Activated naive CD4-positive, alpha-beta T cell treated with anti-CD3 and anti-CD28 coated beads, Interleukin-2, amount 50 U/mL, for 24 hours (primary cell): ENCODE data around the gene PRKAA2.

Experiments used
- H3K27ac Mint-ChIP-seq: one replicate; pipeline ENCODE4 v1.8.0; 2021; ENCODE audit warnings: mild to moderate bottlenecking, mixed read lengths
- H3K27me3 Mint-ChIP-seq: one replicate; pipeline ENCODE4 v1.8.0; 2021; ENCODE audit warnings: mixed read lengths
- H3K36me3 Mint-ChIP-seq: one replicate; pipeline ENCODE4 v1.8.0; 2021; ENCODE audit warnings: mixed read lengths
- H3K4me1 Mint-ChIP-seq: one replicate; pipeline ENCODE4 v1.8.0; 2021; ENCODE audit warnings: mixed read lengths
- H3K4me3 Mint-ChIP-seq: one replicate; pipeline ENCODE4 v1.8.0; 2021; ENCODE audit warnings: mild to moderate bottlenecking, mixed read lengths
- H3K9me3 Mint-ChIP-seq: one replicate; pipeline ENCODE4 v1.8.0; 2021; ENCODE audit warnings: mixed read lengths

PRKAA2 gene

GRCh38 chr1:56672579-56672978 lies 27.5 kb downstream of the PRKAA2 start:
- Mint-ChIP-seq H3K27ac (no peak overlapping the region), H3K36me3 (no peaks in the 10 kb centered on the region), H3K27me3 (peaks cover 7% of the 10 kb centered on the region), H3K4me1 (no peaks in the 10 kb centered on the region), H3K4me3 (no peak overlapping the region), H3K9me3 (peaks cover 4% of the 10 kb centered on the region)

- H3K27me3 Mint-ChIP-seq: peaks cover 4% of the 10 kb centered on the region
- no peak overlapping the region for H3K27ac Mint-ChIP-seq
- no peak overlapping the region for H3K4me3 Mint-ChIP-seq
- H3K4me1 Mint-ChIP-seq: no peaks in the 10 kb centered on the region
- no peaks in the 10 kb centered on the region for H3K36me3 Mint-ChIP-seq
- H3K9me3 Mint-ChIP-seq: peaks cover 4% of the 10 kb centered on the region
These were observed 30.6 kb downstream of the PRKAA2 start for GRCh38 chr1:56675763-56676162.

GRCh38 chr1:56676571-56677035 lies 31.5 kb downstream of the PRKAA2 start:
- peaks cover 4% of the 10 kb centered on the region for H3K9me3 Mint-ChIP-seq
- no peak overlapping the region for H3K4me3 Mint-ChIP-seq
- no peak overlapping the region for H3K27ac Mint-ChIP-seq
- peaks cover 5% of the 10 kb centered on the region for H3K27me3 Mint-ChIP-seq
- no peaks in the 10 kb centered on the region for H3K4me1 Mint-ChIP-seq
- no peaks in the 10 kb centered on the region for H3K36me3 Mint-ChIP-seq

- H3K27ac Mint-ChIP-seq: no peak overlapping the region
These were observed 38.5 kb downstream of the PRKAA2 start for GRCh38 chr1:56683569-56683968.

GRCh38 chr1:56686169-56686568 lies 41.1 kb downstream of the PRKAA2 start:
- Mint-ChIP-seq H3K9me3 (no peaks in the 10 kb centered on the region), H3K4me3 (no peak overlapping the region), H3K4me1 (no peaks in the 10 kb centered on the region), H3K27ac (no peak overlapping the region), H3K36me3 (no peaks in the 10 kb centered on the region), H3K27me3 (peaks cover 5% of the 10 kb centered on the region)

More at GRCh38 chr1:56683569-56683968, 38.5 kb downstream of the PRKAA2 start:
- H3K9me3 Mint-ChIP-seq: no peaks in the 10 kb centered on the region
- H3K27me3 Mint-ChIP-seq: peaks cover 2% of the 10 kb centered on the region
- H3K4me3 Mint-ChIP-seq: no peak overlapping the region
- no peaks in the 10 kb centered on the region for H3K36me3 Mint-ChIP-seq
- H3K4me1 Mint-ChIP-seq: no peaks in the 10 kb centered on the region

- Mint-ChIP-seq H3K4me3 (no peak overlapping the region), H3K36me3 (no peaks in the 10 kb centered on the region), H3K27ac (no peak overlapping the region), H3K27me3 (peaks cover 3% of the 10 kb centered on the region), H3K9me3 (no peaks in the 10 kb centered on the region), H3K4me1 (no peaks in the 10 kb centered on the region)
These were observed 43.5 kb downstream of the PRKAA2 start for GRCh38 chr1:56688522-56689026.

- H3K27ac Mint-ChIP-seq: no peak overlapping the region
- no peaks in the 10 kb centered on the region for H3K4me1 Mint-ChIP-seq
- no peak overlapping the region for H3K4me3 Mint-ChIP-seq
- peaks cover 10% of the 10 kb centered on the region for H3K9me3 Mint-ChIP-seq
- peaks cover 6% of the 10 kb centered on the region for H3K27me3 Mint-ChIP-seq
- no peaks in the 10 kb centered on the region for H3K36me3 Mint-ChIP-seq
These were observed 51.5 kb downstream of the PRKAA2 start for GRCh38 chr1:56696663-56697062.

- H3K4me1 Mint-ChIP-seq: no peaks in the 10 kb centered on the region
- H3K27me3 Mint-ChIP-seq: peaks cover 9% of the 10 kb centered on the region
- no peak overlapping the region for H3K27ac Mint-ChIP-seq
- no peaks in the 10 kb centered on the region for H3K36me3 Mint-ChIP-seq
- no peak overlapping the region for H3K4me3 Mint-ChIP-seq
- peaks cover 16% of the 10 kb centered on the region for H3K9me3 Mint-ChIP-seq
These were observed 58.6 kb downstream of the PRKAA2 start for GRCh38 chr1:56703747-56704146.

- Mint-ChIP-seq H3K36me3 (no peaks in the 10 kb centered on the region), H3K9me3 (peaks cover 4% of the 10 kb centered on the region), H3K27me3 (peaks cover 12% of the 10 kb centered on the region), H3K27ac (no peak overlapping the region), H3K4me3 (no peak overlapping the region), H3K4me1 (no peaks in the 10 kb centered on the region)
These were observed 62.3 kb downstream of the PRKAA2 start for GRCh38 chr1:56707379-56707778.

GRCh38 chr1:56709269-56709880 lies 64.3 kb downstream of the PRKAA2 start:
- Mint-ChIP-seq H3K27me3 (peaks cover 13% of the 10 kb centered on the region), H3K27ac (no peak overlapping the region), H3K4me3 (no peak overlapping the region), H3K4me1 (no peaks in the 10 kb centered on the region), H3K36me3 (no peaks in the 10 kb centered on the region), H3K9me3 (no peaks in the 10 kb centered on the region)

GRCh38 chr1:56709995-56710394 lies 64.9 kb downstream of the PRKAA2 start:
- Mint-ChIP-seq H3K27me3 (peaks cover 13% of the 10 kb centered on the region), H3K27ac (no peak overlapping the region), H3K9me3 (no peaks in the 10 kb centered on the region), H3K36me3 (no peaks in the 10 kb centered on the region), H3K4me1 (no peaks in the 10 kb centered on the region), H3K4me3 (no peak overlapping the region)

GRCh38 chr1:56710646-56711045 lies 65.5 kb downstream of the PRKAA2 start:
- Mint-ChIP-seq H3K27ac (no peak overlapping the region), H3K36me3 (no peaks in the 10 kb centered on the region), H3K27me3 (peaks cover 13% of the 10 kb centered on the region), H3K4me1 (no peaks in the 10 kb centered on the region), H3K9me3 (no peaks in the 10 kb centered on the region), H3K4me3 (no peak overlapping the region)

GRCh38 chr1:56712150-56712549 lies 67.0 kb downstream of the PRKAA2 start:
- Mint-ChIP-seq H3K27ac (no peak overlapping the region), H3K4me1 (no peaks in the 10 kb centered on the region), H3K4me3 (no peak overlapping the region), H3K9me3 (no peaks in the 10 kb centered on the region), H3K27me3 (peaks cover 10% of the 10 kb centered on the region), H3K36me3 (no peaks in the 10 kb centered on the region)

- Mint-ChIP-seq H3K4me3 (no peak overlapping the region), H3K27me3 (peaks cover 7% of the 10 kb centered on the region)
These were observed 68.0 kb downstream of the PRKAA2 start for GRCh38 chr1:56713112-56713511.

GRCh38 chr1:56715156-56715555 lies 70.0 kb downstream of the PRKAA2 start:
- H3K4me1 Mint-ChIP-seq: no peaks in the 10 kb centered on the region
- no peak overlapping the region for H3K4me3 Mint-ChIP-seq
- H3K36me3 Mint-ChIP-seq: no peaks in the 10 kb centered on the region
- no peaks in the 10 kb centered on the region for H3K9me3 Mint-ChIP-seq
- peaks cover 1% of the 10 kb centered on the region for H3K27me3 Mint-ChIP-seq
- H3K27ac Mint-ChIP-seq: no peak overlapping the region

More at GRCh38 chr1:56713112-56713511, 68.0 kb downstream of the PRKAA2 start:
- no peak overlapping the region for H3K27ac Mint-ChIP-seq
- H3K9me3 Mint-ChIP-seq: no peaks in the 10 kb centered on the region
- H3K4me1 Mint-ChIP-seq: no peaks in the 10 kb centered on the region
- no peaks in the 10 kb centered on the region for H3K36me3 Mint-ChIP-seq

- peaks cover 10% of the 10 kb centered on the region for H3K27me3 Mint-ChIP-seq
- H3K9me3 Mint-ChIP-seq: no peaks in the 10 kb centered on the region
- no peak overlapping the region for H3K27ac Mint-ChIP-seq
- H3K4me3 Mint-ChIP-seq: no peak overlapping the region
- no peaks in the 10 kb centered on the region for H3K36me3 Mint-ChIP-seq
- H3K4me1 Mint-ChIP-seq: no peaks in the 10 kb centered on the region
These were observed 74.1 kb downstream of the PRKAA2 start for GRCh38 chr1:56719171-56719570.

- Mint-ChIP-seq H3K36me3 (no peaks in the 10 kb centered on the region), H3K9me3 (peaks cover 4% of the 10 kb centered on the region), H3K4me3 (no peak overlapping the region), H3K4me1 (no peaks in the 10 kb centered on the region), H3K27ac (no peak overlapping the region), H3K27me3 (peaks cover 26% of the 10 kb centered on the region)
These were observed 81.6 kb downstream of the PRKAA2 start for GRCh38 chr1:56726706-56727105.
